Islet precursor cell (in vitro differentiated cells): ENCODE data around the gene ICAM5.

Source experiments
- DNase-seq: peaks from one replicate; pipeline ENCODE4 v3.0.0-alpha.2; 2018

ICAM5 gene

DNA sequence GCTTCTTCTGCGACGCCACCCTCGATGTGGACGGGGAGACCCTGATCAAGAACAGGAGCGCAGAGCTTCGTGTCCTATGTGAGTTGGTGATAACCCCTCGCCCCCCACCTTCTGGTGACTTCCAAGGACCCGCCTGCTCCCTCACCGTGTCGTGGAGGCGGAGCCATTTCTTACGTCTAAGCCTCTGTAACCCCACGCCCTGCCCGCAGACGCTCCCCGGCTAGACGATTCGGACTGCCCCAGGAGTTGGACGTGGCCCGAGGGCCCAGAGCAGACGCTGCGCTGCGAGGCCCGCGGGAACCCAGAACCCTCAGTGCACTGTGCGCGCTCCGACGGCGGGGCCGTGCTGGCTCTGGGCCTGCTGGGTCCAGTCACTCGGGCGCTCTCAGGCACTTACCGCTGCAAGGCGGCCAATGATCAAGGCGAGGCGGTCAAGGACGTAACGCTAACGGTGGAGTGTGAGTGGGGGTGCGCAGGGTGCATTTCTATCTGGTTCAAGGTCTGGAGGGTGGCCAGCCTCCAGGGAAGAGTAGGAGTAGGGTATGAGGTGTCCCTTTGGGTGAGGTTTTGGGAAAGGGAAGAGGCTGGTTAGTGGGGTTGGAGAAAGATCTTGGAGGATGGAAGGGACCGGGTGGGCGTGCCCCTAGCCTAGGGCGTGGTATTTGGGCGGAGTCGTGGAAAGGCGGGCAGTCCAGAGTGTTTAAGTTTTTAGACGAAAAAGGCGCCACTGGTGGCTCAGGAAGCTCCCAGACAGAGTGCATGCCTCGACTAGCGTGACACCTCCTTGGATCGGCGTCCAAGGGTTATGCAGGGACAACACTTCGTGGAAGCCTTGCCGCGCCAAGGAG lies 3.3 kb downstream of the ICAM5 start:
- no peak for DNase-seq

DNA sequence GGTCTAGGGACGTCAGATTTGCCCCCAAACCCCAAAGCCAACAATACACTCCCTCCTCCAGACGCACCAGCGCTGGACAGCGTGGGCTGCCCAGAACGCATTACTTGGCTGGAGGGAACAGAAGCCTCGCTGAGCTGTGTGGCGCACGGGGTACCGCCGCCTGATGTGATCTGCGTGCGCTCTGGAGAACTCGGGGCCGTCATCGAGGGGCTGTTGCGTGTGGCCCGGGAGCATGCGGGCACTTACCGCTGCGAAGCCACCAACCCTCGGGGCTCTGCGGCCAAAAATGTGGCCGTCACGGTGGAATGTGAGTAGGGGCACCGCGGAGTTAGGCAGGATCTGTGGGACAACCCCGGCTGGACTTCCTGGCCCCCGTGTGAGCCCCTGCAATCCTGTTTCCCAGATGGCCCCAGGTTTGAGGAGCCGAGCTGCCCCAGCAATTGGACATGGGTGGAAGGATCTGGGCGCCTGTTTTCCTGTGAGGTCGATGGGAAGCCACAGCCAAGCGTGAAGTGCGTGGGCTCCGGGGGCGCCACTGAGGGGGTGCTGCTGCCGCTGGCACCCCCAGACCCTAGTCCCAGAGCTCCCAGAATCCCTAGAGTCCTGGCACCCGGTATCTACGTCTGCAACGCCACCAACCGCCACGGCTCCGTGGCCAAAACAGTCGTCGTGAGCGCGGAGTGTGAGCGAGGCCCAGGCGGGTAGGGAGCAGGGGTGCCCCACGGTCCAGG lies 4.0 kb downstream of the ICAM5 start:
- no peak for DNase-seq

DNA sequence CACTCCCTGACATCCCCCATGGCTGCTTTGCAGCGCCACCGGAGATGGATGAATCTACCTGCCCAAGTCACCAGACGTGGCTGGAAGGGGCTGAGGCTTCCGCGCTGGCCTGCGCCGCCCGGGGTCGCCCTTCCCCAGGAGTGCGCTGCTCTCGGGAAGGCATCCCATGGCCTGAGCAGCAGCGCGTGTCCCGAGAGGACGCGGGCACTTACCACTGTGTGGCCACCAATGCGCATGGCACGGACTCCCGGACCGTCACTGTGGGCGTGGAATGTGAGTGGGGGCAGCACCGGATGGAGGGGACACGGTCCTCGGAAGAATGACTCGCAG lies 4.6 kb downstream of the ICAM5 start:
- peak; percentile 80 for DNase-seq

DNA sequence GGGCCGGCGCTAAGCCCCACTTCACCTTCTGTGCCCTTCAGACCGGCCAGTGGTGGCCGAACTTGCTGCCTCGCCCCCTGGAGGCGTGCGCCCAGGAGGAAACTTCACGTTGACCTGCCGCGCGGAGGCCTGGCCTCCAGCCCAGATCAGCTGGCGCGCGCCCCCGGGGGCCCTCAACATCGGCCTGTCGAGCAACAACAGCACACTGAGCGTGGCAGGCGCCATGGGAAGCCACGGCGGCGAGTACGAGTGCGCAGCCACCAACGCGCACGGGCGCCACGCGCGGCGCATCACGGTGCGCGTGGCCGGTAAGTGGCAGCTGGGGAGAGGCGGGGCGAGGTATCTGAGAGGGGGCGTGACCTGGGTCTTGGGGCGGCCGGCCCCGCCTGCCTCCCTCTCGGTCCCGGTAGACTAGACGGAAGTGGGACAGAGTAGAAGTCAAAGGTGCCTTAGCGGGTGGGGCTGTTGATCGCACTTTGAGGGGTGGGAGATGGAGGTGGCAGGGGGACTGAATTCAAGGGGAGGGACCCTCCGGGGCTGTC lies 5.6 kb downstream of the ICAM5 start:
- DNase-seq = no peak

DNA sequence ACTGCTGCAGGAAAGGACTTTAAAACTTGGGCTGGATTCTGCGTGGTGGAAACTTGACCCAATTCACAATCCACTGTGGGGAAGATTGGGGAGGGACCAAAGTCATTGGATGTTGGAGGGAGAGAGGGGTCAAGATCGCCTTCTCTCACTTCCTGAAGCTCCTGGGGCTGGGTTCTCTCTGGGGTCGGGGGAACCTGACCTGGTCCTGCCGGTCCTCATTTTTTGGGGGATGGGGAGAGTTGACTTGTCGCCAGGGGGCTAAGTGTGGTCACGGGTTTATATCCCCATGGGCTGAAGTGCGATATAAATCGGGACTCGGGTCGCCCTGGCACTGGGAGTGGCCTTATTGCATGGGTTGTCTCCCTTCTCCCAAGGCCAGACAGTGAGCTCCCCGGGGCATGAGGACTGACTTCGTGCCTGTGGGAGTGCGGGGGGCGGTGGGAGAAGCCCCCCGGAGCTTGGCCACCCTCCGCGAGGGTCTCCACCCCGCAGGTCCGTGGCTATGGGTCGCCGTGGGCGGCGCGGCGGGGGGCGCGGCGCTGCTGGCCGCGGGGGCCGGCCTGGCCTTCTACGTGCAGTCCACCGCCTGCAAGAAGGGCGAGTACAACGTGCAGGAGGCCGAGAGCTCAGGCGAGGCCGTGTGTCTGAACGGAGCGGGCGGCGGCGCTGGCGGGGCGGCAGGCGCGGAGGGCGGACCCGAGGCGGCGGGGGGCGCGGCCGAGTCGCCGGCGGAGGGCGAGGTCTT lies 6.3 kb downstream of the ICAM5 start:
- no peak for DNase-seq

DNA sequence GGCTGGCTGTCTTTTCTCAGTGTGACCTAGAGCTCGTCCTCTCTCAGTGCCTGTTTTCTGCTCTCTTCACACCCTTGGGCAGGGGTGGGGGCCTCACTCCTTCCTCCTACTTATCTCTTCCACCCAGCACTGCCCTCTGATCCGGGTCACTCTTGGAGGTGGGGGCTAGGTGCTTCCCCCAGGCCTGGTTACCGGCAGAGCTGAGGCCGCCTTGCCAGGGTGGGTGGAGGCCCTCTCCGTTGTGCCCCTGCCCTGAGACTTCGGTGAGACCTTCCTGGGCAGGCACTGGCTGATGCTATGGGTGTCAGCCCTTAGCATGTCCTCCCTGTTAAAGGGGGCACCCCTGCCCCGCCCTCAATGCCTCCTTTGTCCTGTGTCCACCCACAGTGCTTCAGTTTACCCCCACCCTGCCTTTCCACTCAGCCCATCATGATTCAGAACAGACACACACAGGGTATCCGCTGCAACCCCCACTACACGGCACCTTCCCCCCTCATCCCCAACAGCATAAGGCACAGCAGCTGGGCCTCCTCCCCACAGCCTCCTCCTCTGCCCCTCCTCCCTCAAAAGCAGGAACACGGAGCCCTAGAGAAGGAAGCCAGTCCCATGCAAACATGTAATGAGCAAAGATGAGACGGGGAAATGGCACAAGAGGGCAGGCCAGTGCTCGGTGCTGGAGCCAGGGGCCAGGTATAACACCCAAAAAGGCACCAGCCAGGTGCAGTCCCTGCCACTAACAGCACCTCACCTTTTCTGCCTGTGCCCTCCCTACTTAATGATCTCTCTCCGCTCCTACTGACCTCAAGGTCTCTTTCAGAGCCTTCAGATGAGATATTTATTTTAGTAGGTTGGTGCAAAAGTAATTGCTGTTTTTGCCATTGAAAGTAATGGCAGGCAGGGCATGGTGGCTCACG lies 10.1 kb downstream of the ICAM5 start:
- peak; percentile 38 for DNase-seq

DNA sequence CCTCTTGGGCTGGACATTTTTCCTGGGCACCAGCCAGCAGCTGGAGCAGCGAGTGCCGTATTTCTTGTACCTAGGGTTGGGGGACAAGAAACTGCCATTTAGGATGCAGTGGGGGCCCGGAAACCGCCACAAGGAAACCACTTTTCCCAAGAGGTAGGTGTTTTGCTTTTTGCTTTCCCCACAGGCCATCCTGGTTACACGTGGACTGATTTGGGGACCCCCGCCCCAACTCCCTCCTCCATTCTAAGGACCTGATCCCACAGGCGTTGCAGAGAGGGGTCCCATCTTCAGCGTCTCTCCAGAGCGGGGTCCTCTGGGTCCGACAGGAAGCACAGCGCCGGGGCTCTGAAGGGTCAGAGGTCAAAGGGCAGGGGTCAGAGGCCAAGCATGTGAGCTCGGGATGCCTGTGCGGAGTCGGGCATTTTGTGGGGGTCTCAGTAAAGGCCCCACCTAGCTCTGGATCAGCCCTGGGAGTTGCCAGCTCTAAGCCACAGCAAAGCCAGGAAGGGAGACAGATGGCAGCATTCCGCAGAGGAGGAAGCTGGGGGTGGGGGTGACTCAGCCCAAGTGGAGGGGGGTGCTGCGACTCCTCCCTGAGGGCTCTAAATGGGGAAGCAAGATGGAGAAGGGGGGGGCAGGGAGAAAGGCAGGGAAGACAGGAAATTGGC lies 15.5 kb downstream of the ICAM5 start:
- DNase-seq = no peak

DNA sequence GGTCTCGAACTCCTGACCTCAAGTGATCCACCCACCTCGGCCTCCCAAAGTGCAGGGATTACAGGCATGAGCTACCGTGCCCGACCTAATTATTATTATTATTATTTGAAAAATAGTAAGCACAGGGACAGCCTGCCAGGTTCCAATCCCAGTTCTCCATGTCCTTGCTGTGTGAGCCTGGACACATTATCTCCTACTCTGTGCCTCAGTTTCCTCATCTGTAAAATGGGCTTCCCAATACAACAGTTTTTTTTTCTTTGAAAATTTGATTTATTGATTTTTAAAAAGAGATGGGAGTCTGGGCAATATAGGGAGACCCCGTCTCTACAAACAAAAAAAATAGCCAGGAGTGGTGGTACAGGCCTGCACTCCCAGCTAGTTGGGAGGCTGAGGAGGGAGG lies 16.6 kb downstream of the ICAM5 start:
- no peak for DNase-seq

DNA sequence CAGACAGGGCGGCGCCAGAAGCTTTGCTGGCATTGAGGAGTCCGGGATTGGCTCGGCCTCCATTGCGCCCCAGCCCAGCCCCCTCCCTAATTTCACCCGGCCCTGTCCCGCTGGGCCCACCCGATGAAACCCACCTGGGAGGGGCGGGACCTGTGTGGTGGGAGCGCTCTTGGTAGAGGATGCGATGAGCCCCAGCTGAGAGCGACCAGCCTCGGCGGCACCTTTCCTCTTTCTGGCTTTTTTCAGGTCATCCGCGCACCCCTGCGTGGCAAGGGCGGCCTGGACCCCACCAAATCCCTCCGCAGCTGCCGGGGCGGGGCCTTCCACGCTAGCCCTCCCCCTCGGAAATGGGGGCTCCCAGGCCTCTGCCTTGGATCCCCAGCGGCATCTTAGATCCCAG lies 19.7 kb downstream of the ICAM5 start, which contains the start of gene ZGLP1:
Gene ZGLP1, minus strand, starts transcription at position 393 of the 400 bp plus-strand sequence.
- DNase-seq = no peak

DNA sequence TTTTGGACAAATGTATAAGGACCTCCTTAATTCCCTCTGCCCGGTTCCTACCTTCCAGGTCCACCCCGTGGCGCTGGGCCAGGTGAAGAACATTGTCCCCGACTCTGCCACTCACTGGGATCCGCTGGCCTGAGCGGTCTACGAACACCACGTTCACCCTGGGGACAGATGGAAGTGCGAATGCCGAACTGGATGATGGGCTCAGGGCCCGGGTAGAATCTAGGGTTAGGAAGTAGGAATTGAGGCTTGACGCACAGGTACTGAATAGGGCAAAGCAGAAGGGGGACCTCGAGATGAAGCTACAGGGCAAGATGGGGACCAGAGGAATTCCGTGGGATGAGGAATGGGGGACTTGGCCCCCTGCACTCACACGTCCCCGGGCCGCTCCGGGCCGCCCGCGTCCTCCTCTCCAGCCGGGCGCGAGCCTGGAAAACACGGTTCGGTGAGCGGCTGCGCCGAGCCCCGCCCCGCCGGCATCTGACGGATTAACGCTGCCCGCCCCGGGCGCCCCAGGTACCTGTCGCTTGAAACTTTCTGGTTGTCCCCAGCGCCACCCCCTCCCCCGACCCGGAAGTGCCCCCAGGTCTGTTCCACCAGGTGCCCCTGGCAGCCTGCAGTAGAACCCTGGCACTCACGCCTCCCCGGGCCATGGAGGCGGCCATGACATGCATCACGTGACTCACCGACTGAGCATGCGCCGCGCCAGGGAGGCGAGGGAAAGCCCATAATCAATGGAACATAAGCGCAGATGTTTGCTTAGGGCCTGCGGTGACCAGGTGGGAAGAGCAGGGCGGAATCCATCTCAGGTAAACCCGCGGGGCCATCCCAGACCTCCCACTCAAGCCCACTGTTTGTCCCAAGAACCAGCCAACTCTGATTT lies 25.8 kb downstream of the ICAM5 start, which contains the start of gene FDX2:
Gene FDX2, minus strand, starts transcription at position 681 of the 880 bp plus-strand sequence. Its CDS starts 19 bp downstream, at position 662.
- DNase-seq = peak; percentile 91

DNA sequence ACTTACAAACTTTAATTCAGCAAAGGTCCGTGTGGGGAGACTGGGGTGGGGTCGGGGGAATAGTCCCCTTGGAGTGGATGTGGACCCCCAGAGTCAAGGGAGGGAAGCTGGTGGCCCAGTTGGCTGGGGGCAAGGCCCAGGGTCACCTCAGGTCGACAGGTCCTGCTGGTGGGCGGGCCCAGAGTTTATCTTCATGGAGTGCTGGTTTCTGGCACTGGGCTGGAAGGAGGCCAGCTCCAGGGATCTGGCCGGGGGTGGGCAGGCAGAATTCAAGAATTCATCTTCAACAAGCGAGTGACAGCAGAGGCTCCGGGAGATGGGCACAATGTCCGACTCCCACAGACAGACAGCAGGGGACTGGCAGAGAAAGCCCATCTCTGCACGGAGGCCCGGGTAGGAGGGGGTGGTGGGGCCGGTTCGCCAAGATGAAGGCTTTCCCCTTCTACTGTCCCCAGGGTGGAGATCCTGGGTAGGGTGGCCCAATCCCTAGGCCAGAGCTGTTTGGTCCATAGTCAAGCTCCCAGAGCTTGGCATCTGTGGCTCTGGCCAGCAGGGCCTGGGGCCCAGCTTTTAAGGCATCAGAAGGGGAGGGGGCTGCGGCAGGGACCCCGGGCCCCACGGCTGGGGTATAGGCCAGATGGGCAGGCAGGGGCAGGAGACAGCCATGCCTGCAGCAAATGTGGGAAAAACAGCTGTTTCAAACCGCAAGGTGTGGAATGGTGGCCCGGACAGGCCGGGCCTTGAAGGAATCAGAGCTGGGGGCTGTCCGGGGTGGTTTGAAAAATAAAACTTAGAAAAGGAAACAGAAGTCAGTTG lies 26.7 kb downstream of the ICAM5 start:
- peak; percentile 58 for DNase-seq

DNA sequence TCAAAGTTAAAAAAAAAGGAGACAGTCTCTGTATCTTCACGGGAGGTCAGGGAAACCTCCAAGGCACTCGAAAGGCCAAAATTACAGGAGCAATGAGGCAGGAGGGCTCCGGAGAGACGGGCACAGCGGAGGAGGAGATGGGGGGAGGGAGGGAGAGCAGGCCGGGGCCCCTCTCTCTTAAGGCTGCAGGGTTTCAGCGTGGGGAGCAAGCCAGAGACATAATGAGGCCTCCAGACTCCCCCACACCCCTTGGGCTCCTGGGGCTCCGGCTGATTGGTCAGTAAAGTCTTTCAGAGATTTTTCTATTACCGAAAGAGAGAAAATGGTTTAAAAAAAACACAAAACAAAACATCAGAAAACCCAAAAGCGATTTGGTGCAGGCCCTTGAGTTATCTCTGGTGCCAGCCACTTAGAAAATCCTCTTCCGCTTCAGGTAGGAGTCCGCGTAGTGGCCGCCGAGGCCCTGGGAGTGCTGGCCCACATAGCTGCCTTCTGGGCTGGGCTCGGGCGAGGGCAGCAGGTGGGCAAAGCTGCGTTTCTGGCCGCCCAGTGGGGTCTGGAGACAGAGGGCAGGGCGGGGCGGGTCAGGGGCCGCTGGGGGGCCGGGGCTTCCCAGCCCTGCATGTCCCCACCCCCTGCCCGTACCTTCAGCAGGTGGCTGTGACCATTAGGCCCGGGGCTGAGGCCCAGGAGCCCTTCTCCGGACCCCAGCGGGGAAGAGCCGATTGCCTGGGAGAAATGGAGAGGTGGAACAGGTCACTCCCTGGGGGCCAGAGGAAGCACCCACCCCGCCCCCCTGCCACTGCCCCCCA lies 27.5 kb downstream of the ICAM5 start:
- DNase-seq = no peak

DNA sequence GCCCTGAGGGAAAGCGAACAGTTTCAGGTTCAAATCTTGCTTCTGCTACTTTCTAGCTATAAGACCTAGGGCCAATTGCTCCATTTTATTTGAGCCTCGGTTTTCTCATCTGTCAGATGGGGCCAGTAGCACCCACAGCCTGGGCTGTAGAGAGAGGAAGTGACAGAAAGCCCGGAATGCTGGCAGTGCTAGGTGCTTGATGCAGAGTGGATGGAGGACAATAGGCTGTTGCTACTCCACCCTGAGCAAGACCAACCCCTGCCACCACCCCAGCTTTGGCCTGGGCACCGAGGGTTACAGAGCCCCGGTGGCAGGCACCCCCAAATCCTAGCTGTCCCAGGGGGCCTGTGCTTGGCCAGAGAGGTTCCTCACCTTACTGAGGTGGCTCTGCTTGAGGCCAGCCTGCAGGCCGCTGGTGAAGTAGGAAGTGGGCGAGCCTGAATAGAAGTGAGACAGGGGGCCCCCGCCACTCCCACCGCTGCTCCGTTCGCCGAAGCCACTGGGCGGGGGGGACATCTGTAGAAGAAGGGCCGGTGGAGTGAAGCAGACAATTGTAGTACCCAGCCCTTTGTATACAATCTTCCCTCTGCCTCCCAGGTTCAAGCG lies 28.2 kb downstream of the ICAM5 start:
- DNase-seq = no peak

DNA sequence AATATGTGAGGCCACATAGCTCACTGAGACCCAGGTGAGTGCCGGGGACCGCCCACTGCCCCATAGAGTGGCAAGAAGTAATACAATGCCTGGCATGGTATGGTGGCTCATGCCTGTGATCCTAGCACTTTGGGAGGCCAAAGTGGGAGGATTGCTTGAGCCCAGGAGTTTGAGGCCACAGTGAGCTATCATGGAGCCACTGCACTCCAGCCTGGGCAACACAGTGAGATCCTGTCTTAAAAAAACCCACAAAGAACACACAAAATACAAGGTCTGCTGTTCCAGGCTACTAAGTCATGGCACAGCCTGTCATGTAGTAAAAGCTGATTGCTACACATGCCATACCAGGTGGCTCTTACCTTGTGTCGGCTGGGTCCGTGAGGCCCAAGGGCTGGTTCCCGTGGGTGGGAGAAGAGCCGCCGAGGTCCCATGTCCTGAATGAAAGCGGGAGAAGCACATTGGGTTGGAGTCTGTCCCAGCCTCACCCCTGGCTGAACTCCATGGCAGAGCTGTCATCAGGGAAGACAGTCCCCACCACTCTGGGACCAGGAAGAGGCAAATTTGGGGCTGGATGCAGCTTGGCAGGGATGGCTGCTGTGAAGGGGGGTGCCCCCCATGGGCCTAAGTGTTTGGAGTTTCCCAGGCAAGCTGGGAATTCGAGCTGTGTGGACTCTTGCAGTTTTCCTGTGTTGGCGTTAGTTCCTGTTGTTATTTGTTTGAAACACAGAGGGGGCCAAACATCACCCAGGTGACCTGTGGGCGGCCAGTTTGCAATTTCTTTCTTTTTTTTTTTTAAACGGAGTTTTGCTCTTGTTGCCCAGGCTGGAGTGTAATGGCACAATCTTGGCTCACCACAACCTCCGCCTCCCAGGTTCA lies 29.3 kb downstream of the ICAM5 start:
- no peak for DNase-seq

DNA sequence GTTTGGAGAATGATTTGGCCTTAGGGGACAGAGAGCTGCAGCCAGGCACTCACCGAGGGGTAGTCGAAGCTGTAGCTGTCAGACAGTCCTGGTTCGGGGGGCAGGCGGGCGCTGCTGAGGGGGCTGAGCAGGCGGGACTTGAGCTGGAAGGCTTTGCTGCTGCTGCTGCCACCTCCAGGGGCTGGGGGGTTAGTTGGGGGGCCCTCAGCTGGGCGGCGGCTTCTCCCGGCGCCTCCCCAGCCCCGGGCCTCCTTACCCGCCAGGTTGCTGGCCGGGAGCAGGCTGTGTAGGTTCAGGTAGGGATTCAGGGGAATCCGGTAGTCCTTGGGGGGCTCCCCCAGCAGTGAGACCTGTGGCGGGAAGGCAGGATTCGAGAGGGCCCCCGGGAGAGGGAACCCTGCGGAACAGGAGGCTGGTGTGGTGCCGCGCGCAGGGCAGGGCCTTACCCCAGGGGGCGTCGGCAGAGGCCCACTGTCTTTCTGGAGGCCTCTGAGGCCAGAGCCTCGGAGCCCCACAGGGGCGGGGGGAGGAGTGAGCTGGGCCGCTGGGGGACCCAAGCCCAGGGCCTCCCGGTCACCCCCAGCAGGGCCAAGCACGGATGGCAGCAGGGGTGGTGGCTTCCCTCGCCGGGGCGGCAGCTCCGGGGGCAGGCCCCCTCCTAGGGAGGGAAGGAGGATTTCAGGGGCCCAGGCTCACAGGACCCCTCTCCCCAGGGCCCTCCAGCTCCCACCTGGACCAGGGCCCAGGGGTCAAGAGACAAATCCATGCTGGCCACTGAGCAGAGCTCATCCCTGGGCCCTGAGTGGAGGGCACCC lies 31.1 kb downstream of the ICAM5 start:
- peak; percentile 44 for DNase-seq

DNA sequence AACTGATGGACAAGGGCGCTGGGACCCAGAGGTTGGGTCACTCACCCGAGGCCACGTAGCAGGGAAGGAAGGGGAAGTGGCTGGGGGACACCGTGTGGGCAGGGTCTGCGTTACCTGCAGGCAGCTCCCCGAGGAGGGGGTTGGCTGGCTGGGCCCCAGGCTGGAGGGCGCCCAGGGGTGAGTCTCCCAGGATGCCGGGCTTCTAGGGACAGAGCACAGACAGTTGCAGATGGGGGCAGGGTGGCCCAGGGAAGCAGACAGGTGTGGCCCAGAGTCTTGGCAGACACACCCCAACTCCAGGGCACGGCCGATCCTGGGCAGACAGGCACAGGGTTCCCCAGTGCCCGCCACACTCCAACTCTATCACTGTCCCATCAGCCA lies 31.7 kb downstream of the ICAM5 start:
- DNase-seq = no peak
